Glutamatergic neuron (in vitro differentiated cells): ENCODE data around the gene ZNF74. TPM values are rescaled to one million over a fixed set of nuclear protein-coding genes. Genes with fewer than 3 reads are reported as not detected.

Experiments
- DNase-seq: peaks from one replicate; pipeline ENCODE4 v3.0.0; 2022
- H3K27ac Mint-ChIP-seq: one replicate; pipeline ENCODE4 v1.8.0; 2020; ENCODE audit warnings: mild to moderate bottlenecking, mixed read lengths, inconsistent platforms; ENCODE audit not compliant: unreplicated experiment
- H3K27me3 Mint-ChIP-seq: one replicate; pipeline ENCODE4 v1.8.0; 2020; ENCODE audit warnings: mild to moderate bottlenecking, moderate library complexity, mixed read lengths, inconsistent platforms; ENCODE audit not compliant: unreplicated experiment
- H3K36me3 Mint-ChIP-seq: one replicate; pipeline ENCODE4 v1.8.0; 2020; ENCODE audit warnings: mild to moderate bottlenecking, mixed read lengths, inconsistent platforms; ENCODE audit not compliant: unreplicated experiment
- H3K4me1 Mint-ChIP-seq: one replicate; pipeline ENCODE4 v1.8.0; 2020; ENCODE audit warnings: mild to moderate bottlenecking, low read depth, mixed read lengths, inconsistent platforms; ENCODE audit not compliant: unreplicated experiment
- H3K4me3 Mint-ChIP-seq: one replicate; pipeline ENCODE4 v1.8.0; 2020; ENCODE audit warnings: mild to moderate bottlenecking, mixed read lengths, inconsistent platforms; ENCODE audit not compliant: unreplicated experiment
- H3K9me3 Mint-ChIP-seq: one replicate; pipeline ENCODE4 v1.8.0; 2020; ENCODE audit warnings: mild to moderate bottlenecking, moderate library complexity, mixed read lengths, inconsistent platforms; ENCODE audit not compliant: unreplicated experiment
- CTCF ChIP-seq: fragments of 200-600 bp; sonication (generic); IDR thresholded peaks from one replicate; pipeline ENCODE4 v1.5.0; 2021; ENCODE audit not compliant: partially characterized antibody, unreplicated experiment
- total RNA-seq: library from RNA; stranded (reverse); fragmentation: NEBNext Ultra II Directional; extraction: Animal tissue kit (Norgen Biotek cat#: 25700); gene quantifications from one replicate; pipeline ENCODE4 v1.2.1, GENCODE V29; 2021; ENCODE audit not compliant: unreplicated experiment

Gene ZNF74
- total RNA-seq, 1 donor from 2014 or later, result 50.3 TPM

- no peak overlapping the region for H3K4me3 Mint-ChIP-seq
- H3K4me1 Mint-ChIP-seq, result peaks cover 10% of the 10 kb centered on the region
- no peak for TF ChIP-seq CTCF
- DNase-seq, result no peak
- H3K27me3 Mint-ChIP-seq, result peaks cover 14% of the 10 kb centered on the region
- peaks cover 6% of the 10 kb centered on the region for H3K9me3 Mint-ChIP-seq
- H3K27ac Mint-ChIP-seq, result no peak overlapping the region
- no peaks in the 10 kb centered on the region for H3K36me3 Mint-ChIP-seq
These were observed 46.1 kb downstream of the ZNF74 start for GRCh38 chr22:20439928-20440575.

- H3K36me3 Mint-ChIP-seq, result no peaks in the 10 kb centered on the region
- H3K27me3 Mint-ChIP-seq, result peaks cover 13% of the 10 kb centered on the region
- peaks cover 6% of the 10 kb centered on the region for H3K9me3 Mint-ChIP-seq
- no peak overlapping the region for H3K27ac Mint-ChIP-seq
- TF ChIP-seq CTCF, result no peak
- no peak overlapping the region for H3K4me3 Mint-ChIP-seq
- DNase-seq, result no peak
- peaks cover 5% of the 10 kb centered on the region for H3K4me1 Mint-ChIP-seq
These were observed 47.0 kb downstream of the ZNF74 start for GRCh38 chr22:20440637-20441591.

GRCh38 chr22:20441631-20442484, 47.9 kb downstream of the ZNF74 start:
- DNase-seq, result no peak
- no peak overlapping the region for H3K4me3 Mint-ChIP-seq
- H3K36me3 Mint-ChIP-seq, result no peaks in the 10 kb centered on the region

GRCh38 chr22:20442485-20443284, 48.7 kb downstream of the ZNF74 start:
- H3K4me1 Mint-ChIP-seq, result peaks cover 4% of the 10 kb centered on the region
- DNase-seq, result no peak
- H3K27me3 Mint-ChIP-seq, result peaks cover 9% of the 10 kb centered on the region
- no peak for TF ChIP-seq CTCF
- no peaks in the 10 kb centered on the region for H3K36me3 Mint-ChIP-seq
- no peak overlapping the region for H3K27ac Mint-ChIP-seq
- H3K4me3 Mint-ChIP-seq, result no peak overlapping the region
- H3K9me3 Mint-ChIP-seq, result peaks cover 3% of the 10 kb centered on the region

More at GRCh38 chr22:20441631-20442484, 47.9 kb downstream of the ZNF74 start:
- Mint-ChIP-seq H3K27ac (no peak overlapping the region), H3K9me3 (peaks cover 6% of the 10 kb centered on the region), H3K27me3 (peaks cover 11% of the 10 kb centered on the region), H3K4me1 (peaks cover 5% of the 10 kb centered on the region)
- TF ChIP-seq CTCF, result no peak
